Naive B cell (primary cell): Measurements from ENCODE around the gene TARS2. TPM values are rescaled to one million over a fixed set of nuclear protein-coding genes. Genes with fewer than 3 reads are reported as not detected.
A peak's percentile ranks its signal among the peaks of the same experiment; 100 is the strongest.

Experiments used
- ATAC-seq, 2 donors: fragments of 150-1000 bp; cut with Tn5 transposase; 2 replicates each; pipeline ENCODE4 v1.10.0; 2021; ENCODE audit warnings: low read depth in 2 of 2, mild to moderate bottlenecking in 2 of 2, moderate library complexity in 2 of 2
- DNase-seq: peaks from one replicate; pipeline ENCODE4 v3.0.0; 2022
- H3K27ac Mint-ChIP-seq, 6 donors: one replicate each; pipeline ENCODE4 v1.8.0; 2020 to 2022; ENCODE audit warnings: mild to moderate bottlenecking in 6 of 6, mixed read lengths in 6 of 6, moderate library complexity in 5 of 6, inconsistent platforms in 2 of 6
- H3K27me3 Mint-ChIP-seq, 3 donors: one replicate each; pipeline ENCODE4 v1.8.0; 2021 to 2022; ENCODE audit warnings: mixed read lengths in 3 of 3, mild to moderate bottlenecking in 1 of 3
- H3K36me3 Mint-ChIP-seq, 2 donors: one replicate each; pipeline ENCODE4 v1.8.0; 2020 to 2022; ENCODE audit warnings: mixed read lengths in 2 of 2, inconsistent platforms in 1 of 2, mild to moderate bottlenecking in 1 of 2
- H3K4me1 Mint-ChIP-seq, 3 donors: one replicate each; pipeline ENCODE4 v1.8.0; 2020 to 2022; ENCODE audit warnings: mixed read lengths in 3 of 3, inconsistent platforms in 1 of 3, mild to moderate bottlenecking in 1 of 3, moderate library complexity in 1 of 3
- H3K4me3 Mint-ChIP-seq, 8 donors: one replicate each; pipeline ENCODE4 v1.8.0; 2020 to 2022; ENCODE audit warnings: mild to moderate bottlenecking in 8 of 8, mixed read lengths in 8 of 8, moderate library complexity in 8 of 8, inconsistent platforms in 2 of 8
- H3K9me3 Mint-ChIP-seq, 7 donors: one replicate each; pipeline ENCODE4 v1.8.0; 2020 to 2022; ENCODE audit warnings: mixed read lengths in 7 of 7, mild to moderate bottlenecking in 5 of 7, inconsistent platforms in 2 of 7, moderate library complexity in 1 of 7
- polyA plus RNA-seq, 6 donors: library from polyadenylated mRNA; unstranded; fragments of 300-500 nt; fragmentation: Illumina TruSeq; gene quantifications; one replicate each; pipeline ENCODE4 v1.2.3, GENCODE V29; 2021; ENCODE audit warnings: low read depth in 6 of 6

Gene TARS2, protein sequence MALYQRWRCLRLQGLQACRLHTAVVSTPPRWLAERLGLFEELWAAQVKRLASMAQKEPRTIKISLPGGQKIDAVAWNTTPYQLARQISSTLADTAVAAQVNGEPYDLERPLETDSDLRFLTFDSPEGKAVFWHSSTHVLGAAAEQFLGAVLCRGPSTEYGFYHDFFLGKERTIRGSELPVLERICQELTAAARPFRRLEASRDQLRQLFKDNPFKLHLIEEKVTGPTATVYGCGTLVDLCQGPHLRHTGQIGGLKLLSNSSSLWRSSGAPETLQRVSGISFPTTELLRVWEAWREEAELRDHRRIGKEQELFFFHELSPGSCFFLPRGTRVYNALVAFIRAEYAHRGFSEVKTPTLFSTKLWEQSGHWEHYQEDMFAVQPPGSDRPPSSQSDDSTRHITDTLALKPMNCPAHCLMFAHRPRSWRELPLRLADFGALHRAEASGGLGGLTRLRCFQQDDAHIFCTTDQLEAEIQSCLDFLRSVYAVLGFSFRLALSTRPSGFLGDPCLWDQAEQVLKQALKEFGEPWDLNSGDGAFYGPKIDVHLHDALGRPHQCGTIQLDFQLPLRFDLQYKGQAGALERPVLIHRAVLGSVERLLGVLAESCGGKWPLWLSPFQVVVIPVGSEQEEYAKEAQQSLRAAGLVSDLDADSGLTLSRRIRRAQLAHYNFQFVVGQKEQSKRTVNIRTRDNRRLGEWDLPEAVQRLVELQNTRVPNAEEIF
- polyA plus RNA-seq = 10 to 100 TPM; 31.7 to 49.6 (median 37.4) TPM

DNA sequence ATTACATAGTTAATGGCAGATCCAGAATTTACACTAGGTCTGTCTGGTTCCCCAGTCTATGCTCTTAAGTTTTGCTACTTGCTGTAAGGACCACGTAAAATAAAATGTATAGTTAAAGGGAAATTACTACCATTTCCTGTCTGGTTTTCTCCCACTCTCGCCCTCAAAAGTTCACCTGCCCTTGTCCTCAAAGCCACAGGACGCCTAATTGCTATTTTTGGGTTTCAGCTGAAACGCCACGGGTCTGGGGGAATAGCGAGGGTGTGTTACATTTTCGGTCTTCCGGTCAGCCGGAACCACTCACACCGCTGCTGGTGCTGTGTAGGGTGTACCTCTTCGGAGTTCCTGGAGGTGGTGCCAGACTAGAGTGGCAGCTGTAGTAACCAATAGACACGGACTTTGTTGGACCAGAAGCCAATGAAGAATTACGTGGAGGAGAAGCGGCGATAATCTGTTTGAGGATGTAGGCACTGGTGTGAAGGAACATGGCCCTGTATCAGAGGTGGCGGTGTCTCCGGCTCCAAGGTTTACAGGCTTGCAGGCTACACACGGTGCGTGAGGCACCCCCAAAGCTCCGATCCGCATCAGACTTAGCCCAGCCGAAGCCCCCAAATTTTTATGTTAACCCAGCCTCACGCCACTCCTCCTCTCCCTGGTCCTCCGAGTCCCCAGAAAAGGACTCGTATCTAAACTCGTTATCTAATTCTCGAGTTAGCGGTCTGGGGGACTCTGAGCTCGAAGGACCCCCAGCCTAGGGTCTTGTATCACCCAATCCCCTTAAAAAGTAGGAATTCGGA is at the start of gene TARS2:
Gene TARS2 (plus strand): TSS at position 454 of the 797 bp plus-strand sequence. CDS start 32 bp downstream, at position 486.
- Mint-ChIP-seq H3K27me3 (no peaks in the 10 kb centered on the region), H3K4me1 (peaks cover 16 to 25% (median 22%) of the 10 kb centered on the region in 3 donors), H3K4me3 (peak within 1 kb of the TSS; percentile 95 to 100 (median 98)), H3K36me3 (peaks cover 18 to 22% of the 10 kb centered on the region in 2 donors), H3K27ac (peak within 1 kb of the TSS; percentile 97 to 99 (median 99)), H3K9me3 (no peaks in the 10 kb centered on the region)
- ATAC-seq (peak; percentile 98 to 99), DNase-seq (peak; percentile 96)

DNA sequence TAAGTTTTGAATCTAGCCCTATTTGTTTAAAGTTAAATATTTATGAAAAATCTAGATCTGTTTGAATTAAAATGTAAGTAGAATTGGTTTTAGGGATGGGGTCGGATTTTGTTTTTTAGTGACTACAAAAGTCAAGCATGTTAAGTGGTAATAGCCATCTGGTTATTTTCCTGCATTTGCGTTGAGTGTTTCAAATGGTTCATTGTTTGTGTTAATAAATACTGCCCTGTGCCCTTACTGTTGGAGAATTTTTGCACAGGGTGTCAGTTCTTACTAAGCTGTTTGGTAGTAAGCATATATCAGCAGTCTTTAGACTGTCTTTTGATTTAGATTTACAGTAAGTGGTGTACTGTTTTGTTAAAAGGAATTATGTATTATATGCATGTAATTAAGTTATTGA is 46.1 kb upstream of the TARS2 start:
- Mint-ChIP-seq H3K4me1 (peaks cover 0 to 11% (median 4%) of the 10 kb centered on the region in 3 donors), H3K27me3 (no peaks in the 10 kb centered on the region), H3K9me3 (no peaks in the 10 kb centered on the region), H3K36me3 (peaks cover 5 to 10% of the 10 kb centered on the region in 2 donors), H3K27ac (no peak overlapping the region), H3K4me3 (no peak overlapping the region)
- DNase-seq (no peak), ATAC-seq (no peak)

DNA sequence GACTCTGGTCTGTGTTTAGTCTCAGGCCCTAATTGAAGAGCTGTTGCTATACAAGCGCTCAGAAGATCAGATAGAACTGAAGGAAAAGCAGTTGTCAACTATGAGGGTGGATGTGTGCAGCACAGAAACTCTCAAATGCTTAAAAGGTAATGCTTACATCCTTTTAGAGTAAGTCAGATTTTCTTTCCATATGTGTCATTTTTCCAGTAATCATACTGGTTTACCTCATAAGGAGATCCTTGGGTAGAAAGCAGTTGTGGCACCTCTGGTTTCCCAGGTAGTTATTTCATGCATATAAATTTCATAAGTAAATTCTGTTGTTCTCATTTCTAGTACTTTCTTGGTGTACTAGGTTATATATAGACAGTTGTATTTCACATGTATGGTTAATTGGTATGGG is 43.0 kb upstream of the TARS2 start:
- H3K27me3 Mint-ChIP-seq = no peaks in the 10 kb centered on the region
- peaks cover 4 to 6% (median 5%) of the 10 kb centered on the region in 3 donors for H3K4me1 Mint-ChIP-seq
- H3K4me3 Mint-ChIP-seq = no peak overlapping the region
- H3K27ac Mint-ChIP-seq = peak overlapping the region in 3 of 6 donors; percentile 3 to 24 (median 17)
- DNase-seq (no peak), ATAC-seq (no peak)
- no peaks in the 10 kb centered on the region for H3K9me3 Mint-ChIP-seq
- H3K36me3 Mint-ChIP-seq = peaks cover 10 to 15% of the 10 kb centered on the region in 2 donors

DNA sequence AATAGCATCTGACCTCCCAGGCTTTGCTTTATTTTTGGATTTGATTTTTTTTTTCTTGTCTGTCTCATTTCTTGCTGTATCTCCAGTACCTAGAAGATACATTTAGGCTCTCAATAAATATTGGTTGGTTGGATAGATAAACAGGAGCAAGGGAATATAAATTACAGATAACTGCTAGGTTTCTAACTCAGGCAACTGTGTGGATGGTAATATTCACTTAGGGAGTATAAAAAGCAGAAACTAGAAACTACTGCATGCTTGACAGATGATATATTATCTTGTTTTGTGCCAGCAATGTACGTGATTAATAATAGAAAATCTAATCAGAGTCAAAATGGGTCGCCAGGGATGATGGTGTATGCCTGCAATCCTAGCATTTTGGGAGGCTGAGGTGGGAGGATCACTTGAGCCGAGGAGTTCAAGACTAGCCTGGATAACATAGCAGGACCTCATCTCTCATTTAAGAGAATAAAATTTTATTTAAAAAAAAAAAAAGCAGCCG is 31.0 kb upstream of the TARS2 start:
- no peaks in the 10 kb centered on the region for H3K27me3 Mint-ChIP-seq
- peak overlapping the region in 2 of 6 donors; percentile 27 to 65 for H3K27ac Mint-ChIP-seq
- peaks cover 7 to 10% of the 10 kb centered on the region in 2 donors for H3K36me3 Mint-ChIP-seq

DNA sequence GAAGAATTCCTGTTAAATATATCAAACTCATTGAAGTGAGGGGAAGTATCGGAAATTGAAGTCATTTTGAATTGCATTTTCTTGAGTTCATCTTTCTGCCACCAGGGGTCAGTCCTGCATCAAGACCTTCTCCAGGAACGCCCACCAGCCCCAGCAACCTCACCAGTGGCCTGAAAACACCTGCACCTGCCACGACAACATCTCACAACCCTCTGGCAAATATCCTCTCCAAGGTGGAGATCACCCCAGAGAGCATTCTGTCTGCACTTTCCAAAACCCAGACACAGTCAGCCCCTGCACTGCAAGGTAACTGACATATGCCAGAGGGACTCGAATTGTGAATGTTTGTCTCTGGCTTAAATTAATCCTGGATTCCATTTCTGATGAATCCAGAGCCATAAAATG is 22.8 kb upstream of the TARS2 start:
- peaks cover 4 to 6% (median 4%) of the 10 kb centered on the region in 3 donors for H3K4me1 Mint-ChIP-seq
- DNase-seq (peak; percentile 63), ATAC-seq (peak; percentile 73 to 84)
- no peaks in the 10 kb centered on the region for H3K9me3 Mint-ChIP-seq
- peak overlapping the region in 3 of 6 donors; percentile 35 to 83 (median 42) for H3K27ac Mint-ChIP-seq
- H3K27me3 Mint-ChIP-seq = no peaks in the 10 kb centered on the region
- H3K36me3 Mint-ChIP-seq = peaks cover 0 to 6% of the 10 kb centered on the region in 2 donors
- H3K4me3 Mint-ChIP-seq = no peak overlapping the region

More for the DNA sequence above, 31.0 kb upstream of the TARS2 start:
- Mint-ChIP-seq H3K9me3 (no peaks in the 10 kb centered on the region), H3K4me1 (peaks cover 0 to 4% (median 0%) of the 10 kb centered on the region in 3 donors), H3K4me3 (no peak overlapping the region)
- no peak for ATAC-seq
- DNase-seq = no peak

DNA sequence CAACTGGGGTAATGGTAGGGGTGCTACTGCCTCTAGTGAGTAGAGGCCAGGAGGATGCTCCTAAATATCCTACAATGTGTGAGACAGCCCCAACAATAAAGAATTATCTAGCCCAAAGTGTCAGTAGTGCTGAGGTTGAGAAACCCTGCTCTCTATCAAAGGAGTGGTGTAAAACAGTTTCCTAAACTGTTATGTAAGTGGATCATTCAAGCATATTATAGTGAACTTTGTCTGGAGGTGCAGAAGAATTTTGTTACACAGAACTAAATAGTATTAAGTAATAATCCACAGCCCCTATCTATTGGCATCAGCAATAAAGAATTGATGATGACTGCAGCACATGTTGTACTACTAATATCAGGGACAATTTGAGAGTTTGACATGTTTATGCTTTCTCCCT is 20.3 kb upstream of the TARS2 start:
- H3K36me3 Mint-ChIP-seq = peaks cover 13 to 19% of the 10 kb centered on the region in 2 donors

DNA sequence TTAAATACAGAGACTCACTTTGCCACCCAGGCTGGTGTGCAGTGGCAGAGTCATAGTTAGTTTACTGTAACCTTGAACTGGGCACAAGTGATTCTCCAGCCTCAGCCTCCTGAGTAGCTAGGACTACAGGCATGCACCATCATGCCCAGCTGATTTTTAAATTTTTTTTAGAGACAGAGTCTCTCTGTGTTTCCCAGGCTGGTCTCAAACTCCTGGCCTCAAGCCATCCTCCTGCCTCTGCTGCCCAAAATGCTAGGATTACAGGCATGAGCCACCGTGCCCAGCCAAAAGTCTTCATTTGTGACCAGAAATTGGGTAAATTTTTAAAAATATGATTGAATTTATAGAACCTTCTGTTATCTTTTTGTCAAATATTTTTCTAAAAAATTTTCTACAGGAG is 17.9 kb upstream of the TARS2 start:
- no peak overlapping the region for H3K27ac Mint-ChIP-seq
- peaks cover 3 to 6% (median 4%) of the 10 kb centered on the region in 3 donors for H3K4me1 Mint-ChIP-seq
- no peak for DNase-seq
- no peaks in the 10 kb centered on the region for H3K9me3 Mint-ChIP-seq
- no peak for ATAC-seq
- no peaks in the 10 kb centered on the region for H3K27me3 Mint-ChIP-seq
- peaks cover 13 to 24% of the 10 kb centered on the region in 2 donors for H3K36me3 Mint-ChIP-seq
- H3K4me3 Mint-ChIP-seq = no peak overlapping the region

More for the DNA sequence above, 20.3 kb upstream of the TARS2 start:
- H3K4me1 Mint-ChIP-seq = peaks cover 4 to 8% (median 6%) of the 10 kb centered on the region in 3 donors
- no peaks in the 10 kb centered on the region for H3K27me3 Mint-ChIP-seq
- H3K9me3 Mint-ChIP-seq = no peaks in the 10 kb centered on the region
- H3K4me3 Mint-ChIP-seq = no peak overlapping the region
- ATAC-seq (no peak), DNase-seq (no peak)
- H3K27ac Mint-ChIP-seq = peak overlapping the region in 1 of 6 donors; percentile 6

DNA sequence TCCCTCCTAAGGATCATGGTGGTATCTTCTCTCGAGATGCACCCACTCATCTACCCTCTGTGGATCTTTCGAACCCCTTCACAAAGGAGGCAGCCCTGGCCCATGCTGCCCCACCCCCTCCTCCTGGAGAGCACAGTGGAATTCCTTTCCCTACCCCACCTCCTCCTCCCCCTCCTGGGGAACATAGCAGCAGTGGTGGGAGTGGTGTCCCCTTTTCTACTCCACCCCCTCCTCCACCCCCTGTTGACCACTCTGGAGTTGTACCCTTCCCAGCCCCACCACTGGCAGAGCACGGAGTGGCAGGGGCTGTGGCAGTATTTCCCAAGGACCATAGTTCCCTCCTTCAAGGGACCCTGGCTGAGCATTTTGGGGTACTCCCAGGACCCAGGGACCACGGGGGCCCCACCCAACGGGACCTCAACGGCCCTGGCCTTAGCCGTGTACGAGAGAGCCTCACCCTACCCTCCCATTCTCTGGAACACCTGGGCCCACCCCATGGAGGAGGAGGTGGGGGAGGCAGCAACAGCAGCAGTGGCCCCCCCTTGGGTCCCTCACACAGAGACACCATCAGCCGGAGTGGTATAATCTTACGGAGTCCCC is 14.5 kb upstream of the TARS2 start:
- no peak overlapping the region for H3K27ac Mint-ChIP-seq
- peaks cover 13 to 24% of the 10 kb centered on the region in 2 donors for H3K36me3 Mint-ChIP-seq
- peaks cover 0 to 4% (median 0%) of the 10 kb centered on the region in 3 donors for H3K4me1 Mint-ChIP-seq
- DNase-seq = no peak
- no peak overlapping the region for H3K4me3 Mint-ChIP-seq
- no peak for ATAC-seq
- H3K9me3 Mint-ChIP-seq = no peaks in the 10 kb centered on the region
- no peaks in the 10 kb centered on the region for H3K27me3 Mint-ChIP-seq

DNA sequence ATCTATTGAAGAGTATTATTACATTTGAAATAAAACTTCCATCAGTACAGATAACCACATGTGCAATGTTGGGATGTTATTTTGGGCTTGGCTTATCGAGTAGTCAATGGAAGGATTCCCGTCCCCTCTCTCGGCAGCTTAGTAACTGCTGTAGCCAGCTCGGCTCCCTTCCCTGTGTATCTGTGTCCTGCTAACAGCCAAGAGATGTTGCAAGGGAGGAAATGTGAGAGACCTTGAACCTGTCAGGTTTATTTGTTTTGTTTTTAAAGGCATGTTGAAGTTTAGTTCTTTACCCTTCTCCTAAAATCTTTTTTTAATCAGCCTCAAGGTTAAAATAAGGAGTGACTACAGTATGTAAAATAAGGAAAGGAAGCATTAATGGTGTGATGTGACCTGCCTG is 13.6 kb upstream of the TARS2 start:
- H3K9me3 Mint-ChIP-seq = no peaks in the 10 kb centered on the region
- peaks cover 13 to 24% of the 10 kb centered on the region in 2 donors for H3K36me3 Mint-ChIP-seq
- peaks cover 0 to 8% (median 0%) of the 10 kb centered on the region in 3 donors for H3K4me1 Mint-ChIP-seq
- ATAC-seq (no peak), DNase-seq (no peak)
- no peaks in the 10 kb centered on the region for H3K27me3 Mint-ChIP-seq
- peak overlapping the region in 1 of 8 donors; percentile 12 for H3K4me3 Mint-ChIP-seq
- H3K27ac Mint-ChIP-seq = peak overlapping the region in 2 of 6 donors; percentile 44 to 65

DNA sequence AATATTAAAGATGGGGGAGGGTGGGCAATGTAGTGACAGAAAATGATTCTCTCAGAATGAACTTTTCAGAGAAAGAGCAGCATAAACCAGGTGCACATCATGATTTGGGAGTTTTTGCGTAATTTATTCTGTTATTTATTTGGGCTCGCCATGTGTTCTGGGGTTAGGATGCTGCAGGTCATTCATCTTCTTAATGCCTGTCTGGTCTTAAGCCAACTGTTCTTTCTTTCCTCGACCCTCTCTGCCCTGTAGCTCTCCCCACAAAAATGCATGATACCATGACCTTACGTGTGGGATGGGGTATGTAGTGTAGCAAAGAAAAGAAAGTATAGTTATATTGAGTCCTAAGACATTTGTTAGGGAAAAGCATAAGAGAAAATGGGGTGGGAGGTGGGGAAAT is 12.3 kb upstream of the TARS2 start:
- Mint-ChIP-seq H3K9me3 (no peaks in the 10 kb centered on the region), H3K4me1 (peaks cover 0 to 8% (median 0%) of the 10 kb centered on the region in 3 donors), H3K27me3 (no peaks in the 10 kb centered on the region), H3K27ac (peak overlapping the region in 1 of 6 donors; percentile 7), H3K36me3 (peaks cover 13 to 24% of the 10 kb centered on the region in 2 donors), H3K4me3 (no peak overlapping the region)
- ATAC-seq (no peak), DNase-seq (no peak)

DNA sequence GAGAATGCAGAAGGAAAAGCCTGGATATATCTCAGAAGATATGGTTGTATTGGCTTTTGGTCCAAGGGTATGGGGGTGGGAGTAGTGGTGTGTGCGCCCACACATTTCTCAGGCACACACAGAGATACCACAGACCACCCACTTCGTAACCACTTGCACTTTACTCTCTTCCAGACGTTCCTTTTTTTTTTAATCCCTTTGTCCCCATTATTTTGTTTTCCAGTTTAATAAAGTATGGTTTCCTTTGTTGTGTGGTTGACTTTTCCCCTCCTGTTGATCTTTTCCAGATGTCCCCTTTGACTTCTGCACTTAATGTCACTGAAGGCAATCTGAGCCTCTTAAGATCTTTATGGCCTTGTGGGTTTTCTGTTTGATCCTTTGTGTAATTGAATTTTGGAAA is 10.5 kb upstream of the TARS2 start:
- Mint-ChIP-seq H3K9me3 (no peaks in the 10 kb centered on the region), H3K27me3 (no peaks in the 10 kb centered on the region), H3K4me1 (peaks cover 0 to 4% (median 0%) of the 10 kb centered on the region in 3 donors), H3K36me3 (peaks cover 2 to 8% of the 10 kb centered on the region in 2 donors), H3K4me3 (no peak overlapping the region), H3K27ac (peak overlapping the region in 3 of 6 donors; percentile 0 to 42 (median 34))
- ATAC-seq (no peak), DNase-seq (no peak)

DNA sequence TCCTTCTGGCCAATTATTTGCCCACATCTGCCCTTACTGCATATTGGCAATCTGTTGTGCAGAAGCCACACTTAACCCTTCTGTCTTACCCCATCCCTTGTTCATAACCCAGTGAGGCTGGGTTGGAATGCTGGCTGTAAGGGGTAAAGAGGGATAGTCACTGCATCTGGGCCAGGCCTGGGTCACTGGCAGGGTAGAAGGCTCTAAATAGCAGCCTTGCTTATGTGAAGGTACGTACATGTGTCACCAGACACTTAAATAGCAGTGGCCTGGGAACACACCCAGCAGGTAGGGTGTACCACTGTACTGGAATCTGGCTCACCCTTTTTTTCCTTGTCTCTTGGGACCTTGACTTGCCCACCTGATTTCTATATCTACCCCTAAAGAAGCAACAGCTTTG is 9.9 kb upstream of the TARS2 start:
- DNase-seq (no peak), ATAC-seq (no peak)
- Mint-ChIP-seq H3K27ac (peak overlapping the region in 3 of 6 donors; percentile 0 to 58 (median 0)), H3K36me3 (peaks cover 0 to 2% of the 10 kb centered on the region in 2 donors), H3K27me3 (no peaks in the 10 kb centered on the region), H3K4me1 (peaks cover 0 to 4% (median 0%) of the 10 kb centered on the region in 3 donors), H3K9me3 (no peaks in the 10 kb centered on the region), H3K4me3 (no peak overlapping the region)
